ENCODE data around the gene PELI3.

The PELI3 gene

GRCh38 chr11:66476173-66476840 lies 9.6 kb downstream of the PELI3 start:
- DNase-seq: no peak

DNA sequence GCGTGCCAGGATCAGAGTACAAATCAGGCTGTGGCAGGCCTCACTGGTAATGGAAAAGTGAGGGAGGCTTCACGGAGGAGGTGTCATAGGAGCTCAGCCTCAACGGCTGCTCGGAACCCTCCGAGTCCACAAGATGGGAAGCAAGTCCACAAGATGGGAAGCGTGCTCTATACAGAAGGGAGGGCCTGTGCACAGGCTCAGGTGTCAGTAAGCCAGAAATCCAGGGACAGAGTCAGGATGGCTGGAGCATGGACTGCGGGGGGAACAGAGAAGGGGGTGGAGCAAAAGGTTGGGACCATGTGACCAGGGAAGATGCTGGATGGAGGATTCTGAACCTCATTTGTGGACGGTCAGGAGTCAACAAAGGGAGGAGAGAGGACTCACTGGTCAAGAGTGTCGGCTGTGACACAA lies 10.1 kb downstream of the PELI3 start:
- no peak for DNase-seq

GRCh38 chr11:66477263-66478201 lies 10.8 kb downstream of the PELI3 start:
- DNase-seq: no peak

DNA sequence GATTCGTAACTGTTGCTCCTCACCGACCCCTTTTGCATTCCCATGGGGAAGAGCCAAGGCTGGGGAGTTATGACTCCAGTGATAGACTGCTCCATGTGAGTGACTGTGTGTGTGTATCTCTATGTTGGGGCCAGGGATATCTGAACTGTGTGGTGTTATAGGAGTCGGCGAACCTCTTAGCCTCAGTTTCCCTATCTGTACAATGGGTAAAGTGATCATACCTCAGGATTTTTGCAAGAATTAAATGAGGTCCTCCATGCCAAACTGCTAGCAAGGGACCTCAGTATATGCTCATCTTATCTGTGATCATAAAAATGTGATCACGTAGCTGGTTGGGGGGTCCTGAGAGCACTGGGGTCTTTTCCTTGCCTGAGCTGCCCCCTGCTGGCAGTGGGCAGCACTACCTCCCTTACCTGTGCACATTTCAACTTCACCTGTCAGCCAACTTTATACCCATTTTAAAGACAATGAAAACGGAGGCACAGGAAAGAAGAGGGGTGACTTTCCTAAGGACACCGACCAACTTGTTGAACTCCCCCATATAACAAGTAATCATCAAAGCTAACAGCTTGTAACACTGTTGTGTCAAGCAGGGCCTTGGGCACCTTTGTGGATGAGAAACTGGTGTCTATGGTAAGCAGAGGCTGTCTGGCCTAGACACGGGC lies 12.2 kb downstream of the PELI3 start:
- no peak for DNase-seq

DNA sequence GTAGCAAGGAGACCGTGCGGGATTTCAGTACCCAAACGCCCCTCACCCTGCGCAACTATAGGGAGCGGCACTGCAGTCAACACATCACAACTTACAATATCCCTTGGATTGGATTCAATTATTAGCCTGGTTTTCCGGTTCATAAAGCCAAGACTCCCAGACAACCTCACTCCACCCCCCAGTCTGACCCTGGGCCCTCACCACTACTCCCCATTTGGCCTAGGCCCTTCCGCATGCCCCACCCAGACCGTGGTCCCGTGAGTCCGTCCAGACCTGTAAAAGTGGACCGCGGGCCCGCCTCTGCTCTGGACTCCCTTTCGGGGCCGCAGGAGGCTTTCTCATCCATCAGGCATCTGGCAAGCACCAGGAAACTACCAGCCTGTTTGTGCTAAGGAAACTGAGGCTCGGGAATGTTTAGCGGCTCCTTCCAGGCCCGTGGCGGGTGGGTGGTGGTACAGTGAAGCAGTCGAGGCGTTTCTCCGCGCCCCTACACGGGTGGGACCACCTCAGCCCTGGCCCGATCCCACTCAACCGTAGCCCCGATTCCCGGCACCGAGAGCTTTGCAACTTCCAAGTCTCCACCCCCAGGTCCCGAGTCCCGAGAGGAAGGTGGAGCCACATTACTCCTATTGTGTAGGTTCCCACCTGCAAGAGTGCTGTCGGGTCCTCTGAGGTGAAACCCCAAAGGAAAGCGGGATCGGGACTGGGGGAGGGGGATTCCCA lies 12.8 kb downstream of the PELI3 start:
- DNase-seq: peak; percentile 29

- DNase-seq: peak; percentile 97
Observed at GRCh38 chr11:66480117-66480938, 13.6 kb downstream of the PELI3 start, which contains the start of gene DPP3. DPP3 (plus strand) TSS chr11:66480434; CDS start chr11:66482201, 1,767 bp downstream.

DNA sequence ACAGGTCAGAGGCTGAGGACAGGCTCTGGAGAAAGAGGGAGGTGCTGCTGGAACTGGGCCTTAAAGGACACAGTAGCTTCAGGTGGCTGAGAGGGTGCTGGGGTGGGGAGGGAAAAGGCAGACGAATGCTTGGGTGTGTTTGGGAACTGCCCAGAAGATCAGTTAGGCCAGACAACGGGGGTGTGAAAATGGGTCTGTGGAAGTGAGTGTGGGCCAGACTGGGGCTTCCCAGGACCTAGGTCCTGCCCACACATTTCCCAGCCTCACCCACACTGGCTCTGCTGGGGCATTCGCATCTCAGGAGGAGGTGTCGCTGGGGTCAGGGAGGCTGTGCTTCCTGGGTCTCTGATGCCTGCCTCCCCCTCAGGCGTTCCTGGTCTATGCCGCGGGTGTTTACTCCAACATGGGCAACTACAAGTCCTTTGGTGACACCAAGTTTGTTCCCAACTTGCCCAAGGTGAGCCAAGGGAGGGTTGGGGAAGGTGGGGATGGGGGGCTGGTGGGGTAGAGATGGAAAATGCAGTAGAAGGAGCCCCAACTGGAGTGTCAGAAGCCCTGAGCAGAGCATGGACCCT lies 18.2 kb downstream of the PELI3 start:
- DNase-seq: no peak

- no peak for DNase-seq
Observed at GRCh38 chr11:66488957-66489356, 22.3 kb downstream of the PELI3 start.

DNA sequence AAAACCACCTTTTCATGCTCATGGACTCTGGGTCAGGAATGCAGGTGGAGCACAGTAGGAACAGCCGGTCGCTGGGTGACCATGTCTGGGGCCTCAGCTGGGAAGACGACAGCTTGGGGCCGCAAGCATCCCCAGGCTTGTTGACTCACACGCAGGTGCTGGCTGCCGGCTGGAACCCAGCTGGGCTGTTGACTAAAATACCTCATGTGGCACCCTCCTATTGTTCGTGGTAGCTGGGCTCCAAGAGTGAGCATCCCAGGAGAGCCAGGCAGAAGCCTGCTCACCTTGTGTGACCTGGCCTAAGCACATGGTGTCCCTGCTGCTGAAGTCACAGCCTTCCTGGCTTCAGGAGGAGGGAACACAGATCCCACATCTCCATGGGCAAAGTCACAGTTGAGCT lies 22.9 kb downstream of the PELI3 start:
- DNase-seq: no peak

GRCh38 chr11:66491315-66491935 lies 24.7 kb downstream of the PELI3 start:
- DNase-seq: no peak

- DNase-seq: no peak
Observed at GRCh38 chr11:66492161-66492865, 25.6 kb downstream of the PELI3 start.

DNA sequence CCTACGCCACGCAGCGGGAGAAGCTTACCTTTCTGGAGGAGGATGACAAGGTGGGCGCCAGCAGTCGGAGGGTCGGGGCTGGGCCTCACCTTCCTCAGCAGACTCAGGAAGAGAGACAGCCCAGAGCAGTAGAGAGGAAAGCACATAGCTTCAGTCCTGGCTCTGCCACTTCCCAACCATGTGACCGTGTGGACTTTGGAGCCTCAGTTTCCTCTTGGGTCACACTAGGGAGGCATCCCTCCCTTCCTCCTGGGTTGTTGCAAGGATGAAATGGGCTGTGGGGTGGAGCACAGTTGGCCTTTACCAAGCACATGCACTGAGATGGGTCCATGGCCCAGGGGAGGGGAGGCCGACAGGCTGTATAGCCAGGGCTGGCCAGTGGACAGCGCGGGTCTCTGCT lies 26.4 kb downstream of the PELI3 start:
- DNase-seq: no peak

GRCh38 chr11:66494458-66494857 lies 27.8 kb downstream of the PELI3 start:
- no peak for DNase-seq

- DNase-seq: no peak
Observed at GRCh38 chr11:66494935-66495334, 28.2 kb downstream of the PELI3 start.

GRCh38 chr11:66495401-66495854 lies 28.7 kb downstream of the PELI3 start:
- DNase-seq: no peak

GRCh38 chr11:66497206-66497605 lies 30.5 kb downstream of the PELI3 start:
- no peak for DNase-seq

DNA sequence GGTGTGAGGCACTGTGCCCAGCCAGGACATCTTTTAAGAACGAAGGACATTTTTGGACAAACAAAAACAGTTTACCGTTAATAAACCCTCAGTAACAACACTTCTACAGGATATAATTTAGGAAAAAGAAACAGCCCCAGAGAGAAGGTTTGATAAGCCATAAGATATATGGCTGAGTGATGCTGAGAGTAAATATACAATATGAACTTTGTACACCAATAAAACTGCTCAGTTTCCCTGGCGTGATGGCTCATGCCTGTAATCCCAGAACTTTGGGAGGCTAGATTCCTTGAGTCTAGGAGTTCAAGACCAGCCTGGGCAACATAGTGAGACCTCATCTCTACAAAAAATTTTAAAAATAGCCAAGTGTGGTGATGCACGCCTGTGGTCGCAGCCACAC lies 31.8 kb downstream of the PELI3 start:
- DNase-seq: no peak

DNA sequence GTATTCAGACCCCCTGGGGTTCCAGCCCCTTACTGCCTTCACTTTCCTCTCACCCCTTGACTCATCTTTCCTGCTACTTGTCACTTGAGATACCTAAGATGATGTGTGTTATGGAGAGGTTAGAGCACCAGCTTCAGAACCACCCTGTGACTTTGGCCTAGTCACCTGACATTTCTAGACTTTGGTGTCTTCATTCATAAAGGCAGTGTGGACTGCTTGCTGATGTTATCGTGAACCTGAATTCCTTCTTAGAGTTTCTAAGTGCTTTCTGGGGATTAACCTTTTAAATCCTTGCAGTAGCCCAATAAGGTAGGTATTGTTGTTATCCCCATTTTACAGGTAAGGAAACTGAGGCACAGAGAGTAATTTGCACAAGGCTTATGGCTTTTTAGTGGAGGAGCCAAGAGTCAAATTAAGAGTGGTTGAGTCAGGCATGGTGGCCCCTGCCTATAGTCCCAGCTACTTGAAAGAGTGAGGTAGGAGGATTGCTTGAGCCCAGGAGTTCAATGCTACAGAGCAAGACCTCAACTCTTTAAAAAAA lies 38.6 kb downstream of the PELI3 start:
- no peak for DNase-seq

DNA sequence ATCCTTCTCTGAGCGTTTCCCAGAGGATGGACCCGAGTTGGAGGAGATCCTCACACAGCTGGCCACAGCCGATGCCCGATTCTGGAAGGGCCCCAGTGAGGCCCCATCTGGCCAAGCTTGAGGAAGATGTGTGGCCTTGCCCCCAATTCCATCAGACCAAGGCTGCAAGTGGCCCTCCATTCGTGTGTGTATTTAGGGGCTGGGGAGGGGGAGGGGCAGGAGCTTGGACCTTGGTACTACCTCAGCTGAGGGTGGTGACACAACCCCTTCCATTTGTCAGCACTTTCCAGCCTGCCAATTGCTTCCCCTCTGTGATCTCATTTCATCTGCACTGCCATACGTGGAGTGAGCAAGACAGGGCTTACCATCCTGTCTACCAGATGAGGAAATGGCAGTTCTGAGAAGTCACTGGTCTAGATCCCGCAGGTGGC lies 42.4 kb downstream of the PELI3 start:
- DNase-seq: no peak

Data from HCEC 1CT (cell line).